Brain microvascular endothelial cell (primary cell): ENCODE data around the gene ELP4.

ENCODE experiments used
- DNase-seq: peaks from one replicate; pipeline ENCODE4 v3.0.0-alpha.2; 2020
- H3K27ac ChIP-seq: fragments of 250-450 bp; sonication (Bioruptor Pico); 2 replicates; pipeline ENCODE4 v1.5.1; 2020; ENCODE audit warnings: mild to moderate bottlenecking, moderate library complexity
- H3K27me3 ChIP-seq: fragments of 250-450 bp; sonication (Bioruptor Pico); replicated peaks from 2 replicates; pipeline ENCODE4 v1.5.1; 2020; ENCODE audit warnings: mild to moderate bottlenecking
- H3K36me3 ChIP-seq: fragments of 250-450 bp; sonication (Bioruptor Pico); replicated peaks from 2 replicates; pipeline ENCODE4 v1.5.1; 2020; ENCODE audit warnings: mild to moderate bottlenecking
- H3K4me3 ChIP-seq: 2 replicates; pipeline ENCODE4 v1.5.1; 2011; ENCODE audit warnings: low read depth, mild to moderate bottlenecking, control low read depth, low read length, moderate library complexity
- CTCF ChIP-seq: IDR thresholded peaks from 2 replicates; pipeline ENCODE4 v1.5.1; 2011; ENCODE audit warnings: low read depth, mild to moderate bottlenecking, moderate library complexity, low read length, control low read depth, inconsistent platforms; ENCODE audit errors: missing control alignments
- in situ Hi-C: cut with HindIII; loops from 2 replicates; pipeline ENCODE4 v1.10.0; 2017; ENCODE audit warnings: low sequenced_read_pairs, low pct_ligation_motif_present

Gene ELP4

GRCh38 chr11:31606893-31607292, 97.3 kb downstream of the ELP4 start:
- in situ Hi-C loops = no loop called here
- Histone ChIP-seq H3K4me3 (no peak overlapping the region), H3K27me3 (no peaks in the 10 kb centered on the region), H3K36me3 (no peaks in the 10 kb centered on the region), H3K27ac (no peak overlapping the region)
- no peak for DNase-seq
- TF ChIP-seq CTCF = no peak

- no peak for DNase-seq
- no peak overlapping the region for H3K4me3 ChIP-seq
- in situ Hi-C loops = no loop called here
- no peaks in the 10 kb centered on the region for H3K27me3 ChIP-seq
- no peaks in the 10 kb centered on the region for H3K36me3 ChIP-seq
- no peak for TF ChIP-seq CTCF
- no peak overlapping the region for H3K27ac ChIP-seq
Measured at GRCh38 chr11:31607914-31608313, 98.3 kb downstream of the ELP4 start.

- Histone ChIP-seq H3K27me3 (no peaks in the 10 kb centered on the region), H3K36me3 (no peaks in the 10 kb centered on the region), H3K27ac (no peak overlapping the region), H3K4me3 (no peak overlapping the region)
- no peak for TF ChIP-seq CTCF
- in situ Hi-C loops = no loop called here
- DNase-seq = no peak
Measured at GRCh38 chr11:31608995-31609394, 99.4 kb downstream of the ELP4 start.

- H3K27me3 ChIP-seq = no peaks in the 10 kb centered on the region
- H3K36me3 ChIP-seq = no peaks in the 10 kb centered on the region
- H3K4me3 ChIP-seq = no peak overlapping the region
- TF ChIP-seq CTCF = no peak
- no peak overlapping the region for H3K27ac ChIP-seq
- in situ Hi-C loops = no loop called here
- DNase-seq = no peak
Measured at GRCh38 chr11:31610544-31610943, 101.0 kb downstream of the ELP4 start.

GRCh38 chr11:31617246-31617645, 107.7 kb downstream of the ELP4 start:
- no peak for TF ChIP-seq CTCF
- H3K36me3 ChIP-seq = no peaks in the 10 kb centered on the region
- DNase-seq = no peak
- no peak overlapping the region for H3K4me3 ChIP-seq
- in situ Hi-C loops = no loop called here
- H3K27me3 ChIP-seq = no peaks in the 10 kb centered on the region
- H3K27ac ChIP-seq = no peak overlapping the region

- in situ Hi-C loops = no loop called here
- Histone ChIP-seq H3K4me3 (no peak overlapping the region), H3K36me3 (no peaks in the 10 kb centered on the region), H3K27me3 (no peaks in the 10 kb centered on the region), H3K27ac (no peak overlapping the region)
- no peak for DNase-seq
- no peak for TF ChIP-seq CTCF
Measured at GRCh38 chr11:31619980-31620379, 110.4 kb downstream of the ELP4 start.
